Measurements from ENCODE around the gene TRIM73.
A peak's percentile ranks its signal among the peaks of the same experiment; 100 is the strongest.
"Not testable (repeated sequence)": the region's sequence is repeated elsewhere in the genome, so short reads cannot be mapped to it uniquely, and the experiment has no call there.

Gene TRIM73

DNA sequence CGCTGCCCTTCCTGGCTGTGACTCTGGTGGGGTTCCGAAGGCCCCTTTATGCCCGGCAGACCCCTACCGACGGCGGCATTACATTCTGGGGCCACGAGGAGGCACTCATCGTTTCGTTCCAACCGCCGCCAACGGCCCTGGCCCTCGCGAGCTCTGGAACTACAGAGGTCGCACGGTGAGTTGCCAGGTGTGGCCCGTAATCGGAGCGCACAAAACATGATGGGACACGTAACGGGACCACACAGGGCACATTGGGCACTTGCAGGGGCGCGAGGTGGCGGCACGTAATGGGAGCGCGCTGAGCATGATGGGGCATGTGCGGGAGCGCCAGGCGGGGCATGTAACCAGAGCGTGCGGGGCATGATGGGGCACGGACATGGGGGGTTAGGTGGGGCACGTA lies at the start of gene TRIM73:
Gene TRIM73, plus strand, starts transcription at position 301 of the 400 bp plus-strand sequence. CDS start 3,305 bp downstream, outside the sequence.
- DNase-seq: not testable (repeated sequence)

DNA sequence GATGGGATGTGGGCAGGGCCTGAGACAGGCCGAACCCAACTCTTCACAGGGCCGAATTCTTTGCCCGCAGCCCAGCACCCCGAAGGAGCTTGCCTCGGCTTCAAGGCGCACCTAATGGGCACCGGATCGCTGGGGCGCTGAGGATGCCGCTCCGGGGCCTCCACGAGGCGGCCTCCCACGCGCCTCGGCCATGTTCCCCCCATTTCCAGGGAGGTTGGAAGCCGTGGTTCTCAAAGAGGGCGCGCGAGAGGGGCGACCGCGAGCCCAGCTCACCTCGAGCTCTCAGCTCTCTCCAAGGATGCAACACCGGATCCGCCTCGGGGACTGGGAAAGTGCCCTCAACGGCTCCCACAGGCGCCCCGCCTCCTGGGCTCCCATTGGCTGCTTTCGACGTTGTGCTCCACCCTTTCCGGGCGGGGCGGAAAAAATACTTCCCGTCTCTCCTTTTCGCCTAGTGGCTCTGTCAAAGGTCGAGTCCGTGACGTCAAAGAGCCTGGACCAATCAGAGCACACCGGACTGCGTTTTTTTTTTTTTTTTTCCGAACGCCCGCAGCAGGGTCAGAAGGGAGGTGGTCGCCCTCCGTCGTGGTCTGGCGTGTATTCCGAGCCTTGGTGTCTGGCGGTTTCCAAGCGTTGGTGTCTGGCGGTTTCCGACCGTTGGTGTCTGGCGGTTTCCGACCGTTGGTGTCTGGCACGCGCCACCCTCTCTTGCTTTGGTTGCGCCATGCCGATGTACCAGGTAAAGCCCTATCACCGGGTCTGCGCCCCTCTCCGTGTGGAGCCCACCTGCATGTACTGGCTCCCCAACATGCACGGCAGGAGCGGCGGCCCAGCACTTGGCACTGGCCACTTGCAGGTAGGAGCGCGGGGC lies 36.5 kb upstream of the TRIM73 start:
- peak; percentile 2 for DNase-seq

DNA sequence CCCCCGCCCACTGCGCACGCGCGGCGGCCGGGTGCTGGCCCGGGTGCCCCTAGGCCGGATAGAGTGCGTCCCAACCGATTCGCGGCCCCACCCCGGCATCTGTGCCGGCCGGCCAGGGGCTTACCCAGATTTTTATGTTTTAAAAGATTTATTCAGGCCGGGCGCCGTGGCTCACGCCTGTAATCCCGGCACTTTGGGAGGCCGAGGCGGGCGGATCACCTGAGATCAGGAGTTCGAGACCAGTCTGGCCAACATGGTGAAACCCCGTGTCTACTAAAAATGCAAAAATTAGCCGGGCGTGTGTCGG lies 35.9 kb upstream of the TRIM73 start:
- DNase-seq: not testable (repeated sequence)

DNA sequence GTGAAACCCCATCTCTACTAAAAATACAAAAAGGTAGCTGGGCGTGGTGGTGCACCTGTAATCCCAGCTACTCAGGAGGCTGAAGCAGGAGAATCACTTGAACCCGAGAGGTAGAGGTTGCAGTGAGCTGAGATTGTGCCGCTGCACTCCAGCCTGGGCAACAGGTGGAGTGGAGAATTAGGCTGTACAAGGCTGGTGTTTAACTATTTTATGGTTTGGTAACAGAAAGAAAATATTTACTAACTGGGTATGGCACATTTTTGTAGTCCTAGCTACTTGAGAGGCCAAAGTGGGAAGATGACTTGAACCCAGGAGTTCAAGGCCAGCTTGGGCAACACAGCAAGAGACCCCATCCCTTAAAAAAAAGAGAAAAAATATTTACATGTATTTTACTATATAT lies 31.4 kb upstream of the TRIM73 start:
- DNase-seq: not testable (repeated sequence)

DNA sequence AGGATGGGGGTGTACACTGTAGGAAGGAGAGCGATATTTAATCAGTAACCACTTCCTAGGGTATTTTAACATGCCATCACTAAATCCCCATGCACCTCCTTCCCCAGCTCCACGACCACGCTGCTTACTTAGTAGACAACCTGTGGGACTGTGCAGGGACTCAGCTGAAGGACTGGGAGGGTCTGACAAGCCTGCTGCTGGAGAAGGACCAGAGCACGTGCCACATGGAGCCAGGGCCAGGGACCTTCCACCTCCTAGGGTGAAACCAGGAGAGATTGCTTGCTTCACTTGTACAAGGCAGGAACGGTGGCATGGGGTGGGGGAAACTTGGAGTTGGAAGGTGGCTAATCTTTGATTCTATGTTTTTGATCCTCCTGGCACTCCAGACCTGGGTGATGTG lies 28.8 kb upstream of the TRIM73 start:
- not testable (repeated sequence) for DNase-seq

DNA sequence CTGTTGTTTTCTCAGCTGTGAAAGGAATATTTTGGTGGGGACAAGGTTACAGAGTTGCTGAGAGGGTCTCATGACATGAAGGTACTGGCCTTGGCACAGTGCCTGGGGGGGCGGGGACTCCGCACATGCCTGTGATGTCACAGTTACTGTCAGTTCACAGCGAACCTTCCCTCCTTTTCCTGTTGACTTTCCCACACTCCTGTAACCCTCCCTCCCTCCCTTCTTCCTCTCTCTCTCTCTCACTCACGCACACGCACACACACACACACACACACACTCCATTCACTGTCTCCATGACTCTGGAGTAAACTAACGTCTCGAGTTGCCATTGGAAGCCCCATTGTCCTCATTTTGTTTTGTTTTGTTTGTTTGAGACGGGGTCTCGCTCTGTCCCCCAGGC lies 28.1 kb upstream of the TRIM73 start:
- DNase-seq: not testable (repeated sequence)

DNA sequence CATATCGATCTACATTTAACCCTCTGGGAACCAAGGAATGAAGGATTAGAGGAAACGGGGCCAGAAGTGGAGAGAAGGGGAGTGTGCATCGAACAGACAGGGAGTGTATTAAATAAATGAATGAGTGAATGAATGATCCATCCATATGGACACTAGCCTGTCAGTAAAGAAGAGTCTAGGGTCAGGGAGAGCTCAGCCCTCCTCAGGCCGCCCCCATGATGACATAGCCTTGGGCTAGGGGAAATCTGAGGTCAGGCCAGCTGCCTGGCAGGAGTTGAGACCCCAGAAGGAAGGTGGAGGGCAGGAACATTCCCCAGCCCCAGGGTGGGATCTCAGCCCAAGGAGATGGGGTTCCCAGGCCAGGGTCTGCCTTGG lies 21.3 kb upstream of the TRIM73 start:
- not testable (repeated sequence) for DNase-seq

DNA sequence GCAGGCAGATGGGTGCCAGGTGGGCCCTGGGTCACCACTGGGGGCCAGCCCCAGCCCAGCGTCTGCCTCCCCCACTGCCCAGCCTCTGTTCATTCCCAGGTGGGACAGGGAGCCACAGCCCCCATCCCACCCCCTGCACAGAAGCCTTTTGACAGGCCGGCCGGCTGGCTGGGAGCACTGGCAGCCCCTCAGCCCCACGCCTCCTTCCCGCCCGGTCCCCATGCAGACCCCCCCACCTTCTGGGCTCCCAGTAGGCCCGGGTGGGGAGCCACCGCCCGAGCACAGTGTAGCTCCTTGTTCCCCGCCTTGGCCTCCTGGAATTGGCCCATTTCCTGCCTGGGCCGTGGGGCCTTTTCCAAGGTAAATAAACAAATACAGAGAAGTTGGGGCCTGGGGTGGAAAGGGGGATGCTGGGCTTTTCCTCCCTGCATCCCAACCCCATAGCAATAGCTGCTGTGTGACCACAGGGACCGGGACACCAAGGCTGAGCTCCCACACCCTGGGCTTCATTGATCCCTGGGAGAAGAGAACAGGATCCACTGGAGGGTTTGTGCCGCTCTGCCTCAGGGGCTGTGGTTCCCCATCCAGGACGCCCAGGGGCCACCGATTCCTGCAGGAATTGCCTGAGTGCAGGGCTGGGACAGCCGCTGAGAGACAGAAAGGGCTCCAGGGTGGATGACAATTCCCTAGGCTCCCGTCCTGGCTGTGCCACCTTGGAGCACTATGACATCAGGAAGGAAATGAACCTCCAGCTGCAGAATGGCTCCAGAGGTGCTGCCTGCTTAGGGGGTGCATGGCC lies 20.7 kb upstream of the TRIM73 start:
- DNase-seq: not testable (repeated sequence)

DNA sequence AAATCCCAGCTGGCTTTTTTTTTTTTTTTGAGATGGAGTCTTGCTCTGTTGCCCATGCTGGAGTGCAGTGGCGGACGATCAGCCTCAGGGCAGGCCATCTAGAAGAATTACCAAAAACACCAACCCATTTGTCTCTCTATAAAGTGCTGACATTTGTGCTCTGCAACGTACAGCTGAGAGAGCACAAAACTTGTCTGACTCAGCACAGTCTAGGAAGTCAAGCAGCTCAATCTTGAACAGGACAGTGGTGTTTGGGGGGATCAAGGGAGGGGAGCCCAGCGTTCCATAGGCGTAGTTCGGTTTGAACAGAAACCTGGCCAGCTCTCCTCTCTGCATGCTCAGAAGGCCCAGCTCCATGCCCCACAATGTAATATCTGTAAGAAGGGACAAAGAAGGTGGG lies 2.2 kb upstream of the TRIM73 start:
- not testable (repeated sequence) for DNase-seq

DNA sequence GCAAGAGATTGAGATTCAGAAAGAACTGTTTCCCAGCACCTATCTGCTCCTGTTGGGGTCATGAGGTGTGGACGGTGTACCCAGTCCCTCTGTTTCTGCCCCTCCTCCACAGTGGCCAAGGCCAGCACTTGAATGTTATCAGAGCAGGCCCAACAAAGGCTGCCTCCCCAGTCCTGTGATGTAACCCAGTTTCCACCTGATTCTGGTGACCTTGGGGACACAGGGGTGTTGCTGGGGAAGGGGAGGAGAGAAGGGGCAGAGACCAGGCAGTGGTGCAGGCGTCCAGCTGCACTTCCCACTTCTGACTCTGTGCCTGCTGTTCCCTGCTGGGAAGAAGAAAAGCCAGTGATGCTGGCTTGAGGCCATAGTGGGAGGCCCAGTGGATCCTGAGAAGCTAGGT lies 2.4 kb downstream of the TRIM73 start:
- not testable (repeated sequence) for DNase-seq

DNA sequence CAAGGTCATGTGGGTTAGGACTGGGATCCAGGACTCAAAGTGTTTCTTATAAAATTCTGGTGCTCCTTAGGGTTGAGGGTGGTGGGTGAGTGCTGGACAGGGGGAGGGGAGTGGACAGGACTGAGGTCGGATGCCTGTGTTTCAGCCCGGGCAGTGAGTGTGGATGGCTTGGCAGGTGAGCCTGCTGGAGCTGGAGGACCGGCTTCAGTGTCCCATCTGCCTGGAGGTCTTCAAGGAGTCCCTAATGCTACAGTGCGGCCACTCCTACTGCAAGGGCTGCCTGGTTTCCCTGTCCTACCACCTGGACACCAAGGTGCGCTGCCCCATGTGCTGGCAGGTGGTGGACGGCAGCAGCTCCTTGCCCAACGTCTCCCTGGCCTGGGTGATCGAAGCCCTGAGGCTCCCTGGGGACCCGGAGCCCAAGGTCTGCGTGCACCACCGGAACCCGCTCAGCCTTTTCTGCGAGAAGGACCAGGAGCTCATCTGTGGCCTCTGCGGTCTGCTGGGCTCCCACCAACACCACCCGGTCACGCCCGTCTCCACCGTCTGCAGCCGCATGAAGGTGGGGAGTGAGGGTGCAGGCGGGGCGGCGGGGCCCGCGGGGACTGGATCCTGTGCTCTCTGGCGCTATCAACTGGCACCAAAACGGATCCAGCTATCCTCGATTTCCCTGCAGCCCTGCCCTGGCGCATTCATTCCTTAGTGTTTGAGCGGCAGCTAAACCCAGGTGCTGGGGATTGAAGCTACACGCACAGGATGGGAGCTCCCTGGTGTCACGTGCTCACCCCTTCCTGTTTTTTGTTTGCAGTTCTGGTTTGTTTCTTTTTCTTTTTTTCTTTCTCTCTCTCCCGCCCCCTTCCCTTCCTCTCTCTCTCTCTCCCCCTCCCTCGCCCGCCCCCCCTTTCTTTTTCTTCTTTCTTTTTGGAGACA lies 3.6 kb downstream of the TRIM73 start:
- DNase-seq: not testable (repeated sequence)

DNA sequence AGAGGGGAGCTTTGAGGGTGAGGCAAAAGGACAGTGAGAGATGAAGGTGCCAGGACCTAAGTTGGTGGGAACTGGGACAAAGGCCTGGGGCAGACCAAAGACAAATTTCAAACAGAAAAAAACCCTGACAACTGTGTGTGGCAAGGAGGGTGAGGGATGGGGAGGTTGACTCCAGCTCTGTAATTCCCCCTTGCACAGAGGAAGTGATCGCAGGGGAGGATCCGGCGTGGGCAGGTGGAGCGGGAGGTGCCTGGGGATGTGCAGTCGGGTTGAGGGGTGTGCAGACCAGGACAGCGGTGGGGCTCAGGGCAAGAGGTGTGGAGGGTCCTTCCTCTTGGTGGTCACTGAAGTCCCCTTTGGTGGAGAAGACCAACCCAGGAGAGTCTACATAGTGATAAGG lies 5.1 kb downstream of the TRIM73 start:
- DNase-seq: not testable (repeated sequence)

DNA sequence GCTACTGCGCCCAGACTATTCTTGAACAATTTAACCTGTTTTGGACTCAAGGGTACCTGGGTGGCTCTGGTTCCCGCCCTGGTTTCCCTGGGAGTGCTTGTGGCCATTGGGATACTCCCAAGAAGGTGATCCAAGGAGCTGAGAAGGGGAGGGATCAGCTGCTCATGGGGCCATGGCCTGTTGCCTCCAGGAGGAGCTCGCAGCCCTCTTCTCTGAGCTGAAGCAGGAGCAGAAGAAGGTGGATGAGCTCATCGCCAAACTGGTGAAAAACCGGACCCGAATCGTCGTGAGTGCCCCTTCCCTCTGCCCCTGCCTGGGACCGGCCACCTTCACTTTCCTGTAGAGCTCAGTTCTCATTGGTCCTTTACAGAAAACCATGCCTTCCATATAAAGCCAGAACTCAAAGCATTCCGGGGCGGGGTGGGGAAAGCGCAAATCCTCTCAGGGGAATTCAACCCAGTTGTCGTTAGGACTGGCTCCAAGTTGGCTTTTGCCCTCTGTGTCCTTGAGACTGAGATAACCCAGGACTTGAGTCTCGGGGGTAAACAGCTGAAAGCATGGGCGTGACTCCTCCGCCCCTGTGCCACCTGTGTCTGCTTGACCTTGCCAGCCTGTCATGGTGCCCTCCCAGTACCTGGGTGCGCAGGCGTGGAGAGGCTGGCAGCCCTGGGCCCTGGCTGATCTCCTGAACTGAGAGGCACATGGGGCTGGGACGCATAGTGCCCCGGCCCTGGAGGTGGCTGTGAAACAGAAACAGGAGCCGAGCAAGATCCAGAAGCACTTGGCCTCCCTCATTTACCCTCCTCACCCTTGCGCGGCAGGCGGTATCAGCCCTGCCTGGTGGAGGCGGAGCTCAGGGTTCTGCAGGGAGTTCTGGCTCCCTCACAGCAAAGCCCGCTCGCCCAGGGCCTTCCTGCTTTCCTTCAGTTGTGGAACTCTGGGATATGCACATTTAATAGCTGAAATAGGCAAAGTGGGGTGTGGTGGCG lies 8.3 kb downstream of the TRIM73 start:
- not testable (repeated sequence) for DNase-seq

DNA sequence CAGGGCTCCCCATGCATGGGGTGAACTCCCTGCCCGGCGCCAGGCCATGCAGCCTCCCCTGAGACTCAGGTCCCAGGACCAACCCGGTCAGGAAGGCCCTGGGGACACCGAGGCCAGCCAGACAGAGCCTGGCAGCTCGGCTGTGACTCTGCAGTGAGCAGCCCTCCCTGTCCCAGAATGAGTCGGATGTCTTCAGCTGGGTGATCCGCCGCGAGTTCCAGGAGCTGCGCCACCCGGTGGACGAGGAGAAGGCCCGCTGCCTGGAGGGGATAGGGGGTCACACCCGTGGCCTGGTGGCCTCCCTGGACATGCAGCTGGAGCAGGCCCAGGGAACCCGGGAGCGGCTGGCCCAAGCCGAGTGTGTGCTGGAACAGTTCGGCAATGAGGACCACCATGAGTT lies 9.2 kb downstream of the TRIM73 start:
- not testable (repeated sequence) for DNase-seq

DNA sequence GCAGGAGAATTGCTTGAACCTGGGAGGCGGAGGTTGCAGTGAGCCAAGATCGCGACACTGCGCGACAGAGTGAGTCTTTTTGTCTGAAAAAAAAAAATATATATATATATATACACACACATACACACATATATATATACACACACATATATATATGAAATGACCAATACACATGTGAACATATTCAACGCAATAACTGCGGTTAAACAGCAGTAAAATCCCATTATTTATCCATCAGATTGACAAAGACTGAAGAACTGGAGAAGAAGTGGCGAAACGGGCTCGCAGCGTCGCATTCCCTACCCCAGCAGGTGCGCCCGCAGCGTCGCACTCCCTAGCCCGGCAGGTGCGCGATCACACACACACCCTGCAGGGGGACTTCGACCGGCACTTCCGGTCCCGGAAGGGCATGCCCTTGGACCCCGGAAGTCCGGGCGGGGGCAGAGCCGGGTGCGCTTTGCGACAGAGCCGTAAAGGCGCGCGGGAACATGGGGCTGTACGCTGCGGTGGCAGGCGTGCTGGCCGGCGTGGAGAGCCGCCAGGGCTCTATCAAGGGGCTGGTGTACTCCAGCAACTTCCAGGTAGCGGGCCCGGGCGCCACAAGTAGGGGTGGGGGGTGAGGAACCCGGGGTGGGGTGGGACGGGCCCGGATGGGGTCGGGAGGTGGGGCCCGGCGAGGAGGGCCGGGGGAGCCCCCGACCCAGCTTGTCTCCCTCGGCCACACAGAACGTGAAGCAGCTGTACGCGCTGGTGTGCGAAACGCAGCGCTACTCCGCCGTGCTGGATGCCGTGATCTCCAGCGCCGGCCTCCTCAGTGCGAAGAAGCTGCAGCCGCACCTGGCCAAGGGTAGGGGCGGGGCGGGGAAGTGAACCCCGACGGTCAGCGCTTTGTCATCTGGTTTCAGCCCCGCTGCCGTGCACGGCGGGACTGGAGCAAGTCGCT lies 14.7 kb downstream of the TRIM73 start:
- not testable (repeated sequence) for DNase-seq

DNA sequence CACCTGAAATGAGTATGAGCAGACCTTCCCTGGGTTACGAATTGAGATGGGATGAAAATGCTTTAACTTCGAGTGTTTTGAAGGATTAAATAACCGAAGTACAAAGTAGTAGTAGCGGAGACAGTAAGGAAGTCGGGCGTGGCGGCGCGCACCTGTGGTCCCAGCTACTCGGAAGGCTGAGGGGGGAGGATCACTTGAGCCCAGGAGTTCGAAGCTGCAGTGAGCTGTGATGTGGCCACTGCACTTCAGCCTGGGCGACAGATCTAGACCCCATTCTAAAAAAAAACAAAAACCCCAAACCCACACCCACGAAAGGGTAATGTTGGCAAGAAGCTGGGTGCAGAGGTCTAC lies 15.4 kb downstream of the TRIM73 start:
- not testable (repeated sequence) for DNase-seq

DNA sequence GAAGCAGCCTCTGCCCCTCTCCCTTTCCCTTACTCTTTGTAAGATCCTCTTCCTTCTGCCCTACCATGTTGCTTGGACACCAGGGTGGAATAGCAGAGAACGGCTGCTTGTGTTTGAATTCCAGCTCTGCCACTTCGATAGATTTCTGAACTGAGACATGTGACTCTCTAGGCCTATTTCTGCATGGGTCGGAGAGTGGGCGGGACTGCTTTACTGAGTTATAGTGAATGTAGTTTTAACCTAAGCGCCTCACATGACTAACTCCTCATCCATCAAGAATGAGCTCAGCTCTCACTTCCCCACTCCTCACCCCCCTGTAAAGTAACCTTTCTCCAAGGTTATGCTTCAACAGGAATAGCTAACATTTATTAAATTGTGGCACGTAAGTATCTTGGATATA lies 18.8 kb downstream of the TRIM73 start:
- DNase-seq: not testable (repeated sequence)

DNA sequence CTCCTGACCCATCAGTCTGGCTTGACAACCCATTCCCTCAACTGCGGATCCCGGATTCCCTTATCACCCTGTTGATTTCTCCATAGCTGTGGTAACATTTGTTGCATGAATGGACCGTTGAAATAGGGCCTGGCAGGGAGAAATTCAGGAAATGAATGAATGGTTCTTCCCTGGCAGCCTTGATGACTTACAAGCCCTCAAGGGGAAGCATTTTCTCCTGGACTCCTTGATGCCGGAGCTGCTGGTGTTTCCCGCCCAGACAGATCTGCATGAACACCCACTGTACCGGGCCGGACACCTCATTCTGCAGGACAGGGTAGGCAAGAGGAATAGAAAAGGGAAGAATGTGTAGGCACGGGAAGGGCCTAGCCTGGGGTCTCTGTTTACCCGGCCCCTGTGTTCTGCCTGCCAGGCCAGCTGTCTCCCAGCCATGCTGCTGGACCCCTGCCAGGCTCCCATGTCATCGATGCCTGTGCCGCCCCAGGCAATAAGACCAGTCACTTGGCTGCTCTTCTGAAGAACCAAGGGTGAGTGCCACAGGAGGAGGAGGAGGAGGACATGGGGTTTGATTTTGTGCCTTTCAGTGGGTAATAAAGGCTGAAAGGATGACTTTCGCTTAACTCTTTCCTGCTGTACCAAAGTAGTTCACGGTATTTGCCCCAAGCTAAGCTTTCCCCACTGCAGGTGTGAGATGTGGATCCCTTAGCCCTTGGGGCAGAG lies 19.4 kb downstream of the TRIM73 start:
- not testable (repeated sequence) for DNase-seq

DNA sequence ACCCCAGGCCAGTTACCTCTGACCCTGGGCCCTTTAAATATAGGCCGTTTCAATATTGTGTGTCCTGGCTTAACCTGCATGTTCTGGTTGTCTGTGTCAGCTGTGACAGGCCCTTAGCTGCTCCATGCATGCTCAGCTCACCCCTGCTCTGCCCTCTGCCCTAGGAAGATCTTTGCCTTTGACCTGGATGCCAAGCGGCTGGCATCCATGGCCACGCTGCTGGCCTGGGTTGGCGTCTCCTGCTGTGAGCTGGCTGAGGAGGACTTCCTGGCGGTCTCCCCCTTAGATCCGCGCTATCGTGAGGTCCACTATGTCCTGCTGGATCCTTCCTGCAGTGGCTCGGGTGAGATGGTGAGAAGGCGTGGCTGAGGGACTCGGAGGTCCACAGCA lies 20.0 kb downstream of the TRIM73 start:
- not testable (repeated sequence) for DNase-seq
